ENCODE results near the gene PATL2.
"Not testable (repeated sequence)": the region's sequence is repeated elsewhere in the genome, so short reads cannot be mapped to it uniquely, and the experiment has no call there.

Gene PATL2

GRCh38 chr15:44719293-44719999, 8.3 kb upstream of the PATL2 start:
- no peak for DNase-seq

DNA sequence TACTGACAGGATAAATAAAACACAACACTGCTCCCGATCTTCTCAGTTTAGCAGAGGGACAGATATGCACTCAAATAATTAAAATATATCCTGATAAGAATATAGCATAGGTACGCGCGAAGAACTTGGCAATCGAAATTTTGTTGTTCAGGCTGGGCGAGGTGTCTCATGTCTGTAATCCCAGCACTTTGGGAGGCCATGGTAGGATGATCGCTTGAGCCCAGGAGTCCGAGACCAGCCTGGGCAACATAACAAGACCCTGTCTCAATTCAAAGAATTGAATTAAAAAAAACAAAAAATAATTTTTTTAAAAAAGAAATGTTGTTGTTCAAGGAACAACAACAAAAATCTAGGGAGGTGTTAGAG, 7.8 kb upstream of the PATL2 start:
- no peak for DNase-seq

- no peak for DNase-seq
These were observed 7.2 kb upstream of the PATL2 start for GRCh38 chr15:44718180-44718926.

GRCh38 chr15:44716983-44717602, 6.0 kb upstream of the PATL2 start:
- no peak for DNase-seq

DNA sequence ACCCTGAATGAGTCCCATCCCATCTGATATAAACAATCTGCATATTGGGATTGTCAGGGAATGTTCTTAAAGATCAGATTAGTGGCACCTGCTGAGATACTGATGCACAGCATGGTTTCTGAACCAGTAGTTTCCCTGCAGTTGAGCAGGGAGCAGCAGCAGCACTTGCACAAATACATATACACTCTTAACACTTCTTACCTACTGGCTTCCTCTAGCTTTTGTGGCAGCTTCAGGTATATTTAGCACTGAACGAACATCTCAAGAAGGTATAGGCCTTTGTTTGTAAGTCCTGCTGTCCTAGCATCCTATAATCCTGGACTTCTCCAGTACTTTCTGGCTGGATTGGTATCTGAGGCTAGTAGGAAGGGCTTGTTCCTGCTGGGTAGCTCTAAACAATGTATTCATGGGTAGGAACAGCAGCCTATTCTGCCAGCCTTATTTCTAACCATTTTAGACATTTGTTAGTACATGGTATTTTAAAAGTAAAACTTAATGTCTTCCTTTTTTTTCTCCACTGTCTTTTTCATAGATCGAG, 4.7 kb upstream of the PATL2 start:
- DNase-seq, result no peak

- DNase-seq, result no peak
These were observed 4.1 kb upstream of the PATL2 start for GRCh38 chr15:44715142-44715796.

DNA sequence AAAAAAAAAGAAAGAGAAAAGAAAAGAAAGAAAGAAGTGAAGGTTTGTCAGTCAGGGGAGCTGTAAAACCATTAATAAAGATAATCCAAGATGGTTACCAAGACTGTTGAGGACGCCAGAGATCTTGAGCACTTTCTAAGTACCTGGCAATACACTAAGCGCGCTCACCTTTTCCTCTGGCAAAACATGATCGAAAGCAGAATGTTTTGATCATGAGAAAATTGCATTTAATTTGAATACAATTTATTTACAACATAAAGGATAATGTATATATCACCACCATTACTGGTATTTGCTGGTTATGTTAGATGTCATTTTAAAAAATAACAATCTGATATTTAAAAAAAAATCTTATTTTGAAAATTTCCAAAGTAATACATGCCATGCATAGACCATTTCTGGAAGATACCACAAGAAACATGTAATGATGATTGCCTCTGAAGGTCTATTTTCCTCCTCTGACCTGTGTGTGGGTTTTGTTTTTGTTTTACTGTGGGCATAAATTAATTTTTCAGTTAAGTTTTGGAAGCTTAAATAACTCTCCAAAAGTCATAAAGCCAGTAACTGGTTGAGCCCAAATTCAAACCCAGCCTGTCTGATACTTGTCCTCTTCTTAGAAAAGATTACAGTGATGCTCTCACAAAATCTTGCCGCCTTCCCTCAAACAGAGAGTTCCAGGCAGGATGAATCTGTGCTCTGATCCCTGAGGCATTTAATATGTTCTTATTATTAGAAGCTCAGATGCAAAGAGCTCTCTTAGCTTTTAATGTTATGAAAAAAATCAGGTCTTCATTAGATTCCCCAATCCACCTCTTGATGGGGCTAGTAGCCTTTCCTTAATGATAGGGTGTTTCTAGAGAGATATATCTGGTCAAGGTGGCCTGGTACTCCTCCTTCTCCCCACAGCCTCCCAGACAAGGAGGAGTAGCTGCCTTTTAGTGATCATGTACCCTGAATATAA, 2.2 kb upstream of the PATL2 start:
- DNase-seq, result peak in 1 of 2 donors; percentile 7

DNA sequence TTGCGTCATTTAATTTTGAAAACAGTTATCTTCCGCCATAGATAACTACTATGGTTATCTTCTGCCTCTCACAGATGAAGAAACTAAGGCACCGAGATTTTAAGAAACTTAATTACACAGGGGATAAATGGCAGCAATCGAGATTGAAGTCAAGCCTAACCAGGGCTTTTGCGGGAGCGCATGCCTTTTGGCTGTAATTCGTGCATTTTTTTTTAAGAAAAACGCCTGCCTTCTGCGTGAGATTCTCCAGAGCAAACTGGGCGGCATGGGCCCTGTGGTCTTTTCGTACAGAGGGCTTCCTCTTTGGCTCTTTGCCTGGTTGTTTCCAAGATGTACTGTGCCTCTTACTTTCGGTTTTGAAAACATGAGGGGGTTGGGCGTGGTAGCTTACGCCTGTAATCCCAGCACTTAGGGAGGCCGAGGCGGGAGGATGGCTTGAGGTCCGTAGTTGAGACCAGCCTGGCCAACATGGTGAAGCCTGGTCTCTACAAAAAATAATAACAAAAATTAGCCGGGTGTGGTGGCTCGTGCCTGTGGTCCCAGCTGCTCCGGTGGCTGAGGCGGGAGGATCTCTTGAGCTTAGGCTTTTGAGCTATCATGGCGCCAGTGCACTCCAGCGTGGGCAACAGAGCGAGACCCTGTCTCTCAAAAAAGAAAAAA, 1.4 kb upstream of the PATL2 start:
- DNase-seq, result peak; percentile 32 to 88

- DNase-seq, result peak; percentile 47 to 69
These were observed 721 bp upstream of the PATL2 start for GRCh38 chr15:44711743-44712345.

DNA sequence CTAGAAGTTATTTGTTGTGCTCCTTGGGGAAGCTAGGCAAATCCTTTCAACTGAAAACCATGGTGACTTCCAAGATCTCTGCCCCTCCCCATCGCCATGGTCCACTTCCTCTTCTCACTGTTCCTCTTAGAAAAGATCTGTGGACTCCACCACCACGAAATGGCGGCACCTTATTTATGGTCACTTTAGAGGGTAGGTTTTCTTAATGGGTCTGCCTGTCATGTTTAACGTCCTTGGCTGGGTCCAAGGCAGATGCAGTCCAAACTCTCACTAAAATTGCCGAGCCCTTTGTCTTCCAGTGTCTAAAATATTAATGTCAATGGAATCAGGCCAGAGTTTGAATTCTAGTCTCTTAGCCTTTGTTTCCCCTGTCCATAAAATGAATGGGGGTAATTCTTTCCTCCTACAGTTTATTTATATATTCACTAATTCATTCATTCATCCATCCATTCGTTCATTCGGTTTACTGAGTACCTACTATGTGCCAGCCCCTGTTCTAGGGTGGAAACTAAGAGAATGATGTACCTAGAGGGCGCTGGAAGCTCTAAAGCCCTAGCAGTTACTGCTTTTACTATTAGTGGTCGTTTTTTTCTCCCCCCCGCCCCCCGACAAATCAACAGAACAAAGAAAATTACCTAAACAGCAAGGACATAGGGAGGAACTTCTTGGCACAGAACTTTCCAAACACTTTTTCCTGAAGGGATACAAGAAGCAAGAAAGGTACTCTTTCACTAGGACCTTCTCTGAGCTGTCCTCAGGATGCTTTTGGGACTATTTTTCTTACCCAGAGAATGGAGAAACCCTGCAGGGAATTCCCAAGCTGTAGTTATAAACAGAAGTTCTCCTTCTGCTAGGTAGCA, 657 bp downstream of the PATL2 start:
- DNase-seq, result peak; percentile 32 to 76

- no peak for DNase-seq
These were observed 4.0 kb downstream of the PATL2 start for GRCh38 chr15:44706946-44707636.

GRCh38 chr15:44706401-44706800, 4.7 kb downstream of the PATL2 start:
- DNase-seq, result no peak

DNA sequence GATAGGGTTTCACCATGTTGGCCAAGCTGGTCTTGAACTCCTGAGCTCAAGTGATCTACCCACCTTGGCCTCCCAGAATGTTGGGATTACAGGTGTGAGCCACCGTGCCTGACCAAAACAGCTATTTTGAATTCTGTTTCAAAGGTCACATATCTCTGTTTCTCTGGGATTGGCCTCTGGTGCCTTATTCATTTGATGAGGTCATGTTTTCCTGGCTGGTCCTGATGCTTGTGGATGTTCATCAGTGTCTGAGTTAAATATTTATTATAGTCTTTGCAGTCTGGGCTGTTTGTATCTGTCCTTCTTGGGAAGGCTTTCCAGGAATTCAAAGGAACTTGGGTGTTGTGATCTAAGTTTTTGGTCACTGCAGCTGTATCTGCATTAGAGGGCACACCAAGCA, 5.1 kb downstream of the PATL2 start:
- DNase-seq, result no peak

- DNase-seq, result not testable (repeated sequence)
These were observed 10.4 kb downstream of the PATL2 start for GRCh38 chr15:44700676-44701075.

GRCh38 chr15:44698641-44699040, 12.5 kb downstream of the PATL2 start:
- no peak for DNase-seq

- no peak for DNase-seq
These were observed 14.1 kb downstream of the PATL2 start for GRCh38 chr15:44697014-44697413.

DNA sequence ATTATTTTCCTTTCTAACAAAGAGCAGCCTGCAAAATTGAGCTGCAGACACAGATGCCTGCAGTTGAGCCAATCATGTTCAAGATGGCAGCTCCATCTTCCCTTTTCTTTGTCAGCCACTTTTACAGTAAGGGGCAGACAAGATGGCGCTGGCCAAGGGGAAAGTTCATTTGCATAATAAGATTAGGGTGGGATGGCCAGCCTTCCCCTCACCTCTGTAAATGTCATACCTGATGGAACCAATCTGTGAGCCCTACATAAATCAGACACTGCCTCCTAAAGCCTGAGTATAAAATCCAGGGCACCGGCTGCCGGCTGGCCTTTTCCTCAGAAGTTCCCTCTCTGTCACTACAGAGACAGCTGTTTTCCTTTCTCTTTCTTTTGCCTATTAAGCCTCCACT, 15.8 kb downstream of the PATL2 start:
- DNase-seq, result no peak

- no peak for DNase-seq
These were observed 16.7 kb downstream of the PATL2 start for GRCh38 chr15:44694416-44694815.

GRCh38 chr15:44692659-44693058, 18.5 kb downstream of the PATL2 start:
- DNase-seq, result no peak

All from bone marrow (tissue), 2 donors.